H9 (cell line): Measurements from ENCODE around the gene NPFF. TPM values are rescaled to one million over a fixed set of nuclear protein-coding genes. Genes with fewer than 3 reads are reported as not detected.

Experiments
- DNase-seq: peaks from one replicate; pipeline ENCODE4 v3.0.0-alpha.2; 2017
- H2AFZ ChIP-seq: one replicate; pipeline ENCODE4 v1.6.1; 2013; ENCODE audit warnings: mild to moderate bottlenecking, low read length, control low read depth, moderate library complexity
- H2AK5ac ChIP-seq: 2 replicates; pipeline ENCODE4 v1.6.1; 2013; ENCODE audit warnings: low read length, control low read depth, mixed read lengths; ENCODE audit not compliant: insufficient read length
- H2BK120ac ChIP-seq: one replicate; pipeline ENCODE4 v1.6.1; 2013; ENCODE audit warnings: low read depth, mild to moderate bottlenecking, low read length, control low read depth, inconsistent platforms; ENCODE audit not compliant: poor library complexity, severe bottlenecking
- H2BK12ac ChIP-seq: 2 replicates; pipeline ENCODE4 v1.6.1; 2013; ENCODE audit warnings: low read length, control low read depth, mixed read lengths, low read depth; ENCODE audit not compliant: insufficient read length
- H2BK15ac ChIP-seq: 2 replicates; pipeline ENCODE4 v1.6.1; 2013; ENCODE audit warnings: low read depth, low read length, control low read depth
- H2BK20ac ChIP-seq: one replicate; pipeline ENCODE4 v1.6.1; 2013; ENCODE audit warnings: low read depth, mild to moderate bottlenecking, low read length, control low read depth, inconsistent platforms; ENCODE audit not compliant: poor library complexity, severe bottlenecking
- H2BK5ac ChIP-seq: 2 replicates; pipeline ENCODE4 v1.6.1; 2013; ENCODE audit warnings: low read length, control low read depth, mixed read lengths; ENCODE audit not compliant: insufficient read length
- H3K14ac ChIP-seq: 2 replicates; pipeline ENCODE4 v1.6.1; 2013; ENCODE audit warnings: low read length, control low read depth; ENCODE audit not compliant: insufficient read depth
- H3K18ac ChIP-seq: 2 replicates; pipeline ENCODE4 v1.6.1; 2013; ENCODE audit warnings: low read depth, mild to moderate bottlenecking, mixed read lengths, low read length, control low read depth; ENCODE audit not compliant: insufficient read length
- H3K23ac ChIP-seq: 2 replicates; pipeline ENCODE4 v1.6.1; 2013; ENCODE audit warnings: low read length, control low read depth, mixed read lengths, low read depth; ENCODE audit not compliant: insufficient read length
- H3K23me2 ChIP-seq: 2 replicates; pipeline ENCODE4 v1.6.1; 2013; ENCODE audit warnings: low read depth, mild to moderate bottlenecking, mixed read lengths, low read length, control low read depth; ENCODE audit not compliant: insufficient read length, poor library complexity, severe bottlenecking
- H3K27ac ChIP-seq: 2 replicates; pipeline ENCODE4 v1.5.1; 2013; ENCODE audit warnings: low read length, control low read depth, mixed read lengths, low read depth; ENCODE audit not compliant: insufficient read length
- H3K27me3 ChIP-seq: 2 replicates; pipeline ENCODE4 v1.6.1; 2013; ENCODE audit warnings: low read length, control low read depth, inconsistent platforms; ENCODE audit not compliant: insufficient read depth
- H3K4ac ChIP-seq: 2 replicates; pipeline ENCODE4 v1.6.1; 2013; ENCODE audit warnings: low read depth, mild to moderate bottlenecking, control low read depth, inconsistent platforms, low read length, moderate library complexity
- H3K4me1 ChIP-seq: 2 replicates; pipeline ENCODE4 v1.6.1; 2013; ENCODE audit warnings: low read length, control low read depth, inconsistent platforms; ENCODE audit not compliant: insufficient read depth
- H3K4me2 ChIP-seq: 2 replicates; pipeline ENCODE4 v1.6.1; 2013; ENCODE audit warnings: low read length, control low read depth, mixed read lengths; ENCODE audit not compliant: insufficient read length, insufficient read depth
- H3K56ac ChIP-seq: 2 replicates; pipeline ENCODE4 v1.6.1; 2013; ENCODE audit warnings: low read depth, mild to moderate bottlenecking, mixed read lengths, low read length, control low read depth; ENCODE audit not compliant: insufficient read length
- H3K79me1 ChIP-seq: 2 replicates; pipeline ENCODE4 v1.6.1; 2013; ENCODE audit warnings: low read depth, mild to moderate bottlenecking, moderate library complexity, low read length, control low read depth, inconsistent platforms; ENCODE audit not compliant: insufficient read depth, poor library complexity, severe bottlenecking
- H3K79me2 ChIP-seq: 2 replicates; pipeline ENCODE4 v1.6.1; 2013; ENCODE audit warnings: low read length, control low read depth, inconsistent platforms; ENCODE audit not compliant: insufficient read depth
- H3K9ac ChIP-seq: 2 replicates; pipeline ENCODE4 v1.6.1; 2013; ENCODE audit warnings: low read length, control low read depth, mixed read lengths; ENCODE audit not compliant: insufficient read length; ENCODE audit errors: extremely low read depth
- H3K9me3 ChIP-seq: one replicate; pipeline ENCODE4 v1.6.1; 2013; ENCODE audit warnings: low read depth, low read length, inconsistent platforms; ENCODE audit not compliant: control insufficient read depth
- H3T11ph ChIP-seq: one replicate; pipeline ENCODE4 v1.6.1; 2013; ENCODE audit warnings: mild to moderate bottlenecking, low read length, control low read depth, inconsistent platforms
- H4K20me1 ChIP-seq: one replicate; pipeline ENCODE4 v1.6.1; 2013; ENCODE audit not compliant: control insufficient read depth, insufficient read length, insufficient read depth
- H4K5ac ChIP-seq: 2 replicates; pipeline ENCODE4 v1.6.1; 2013; ENCODE audit warnings: low read depth, mild to moderate bottlenecking, mixed read lengths, low read length, control low read depth; ENCODE audit not compliant: insufficient read length
- H4K8ac ChIP-seq: replicated peaks from 2 replicates; pipeline ENCODE4 v1.6.1; 2013; ENCODE audit warnings: low read length, control low read depth, mixed read lengths, low read depth; ENCODE audit not compliant: insufficient read length
- H4K91ac ChIP-seq: 2 replicates; pipeline ENCODE4 v1.6.1; 2013; ENCODE audit warnings: low read depth, mild to moderate bottlenecking, moderate library complexity, mixed read lengths, low read length, control low read depth; ENCODE audit not compliant: insufficient read length
- H3K27ac Mint-ChIP-seq, 3 experiments: 2 replicates in 2 of 3; 3 replicates in 1 of 3; pipeline ENCODE4 v1.8.0; 2020 to 2021; ENCODE audit warnings: mixed read lengths in 3 of 3, mild to moderate bottlenecking in 1 of 3, moderate library complexity in 1 of 3
- H3K27me3 Mint-ChIP-seq: 2 replicates; pipeline ENCODE4 v1.8.0; 2021; ENCODE audit warnings: low read depth, mild to moderate bottlenecking, moderate library complexity, mixed read lengths
- H3K36me3 Mint-ChIP-seq, 3 experiments: 2 replicates in 2 of 3; 3 replicates in 1 of 3; pipeline ENCODE4 v1.8.0; 2020 to 2021; ENCODE audit warnings: low read depth in 3 of 3, mixed read lengths in 3 of 3; ENCODE audit not compliant: insufficient read depth in 1 of 3
- H3K4me1 Mint-ChIP-seq, 2 experiments: 2 replicates each; pipeline ENCODE4 v1.8.0; 2020; ENCODE audit warnings: mixed read lengths in 2 of 2
- H3K4me3 Mint-ChIP-seq, 2 experiments: 2 replicates in 1 of 2; 3 replicates in 1 of 2; pipeline ENCODE4 v1.8.0; 2020 to 2021; ENCODE audit warnings: mild to moderate bottlenecking in 2 of 2, mixed read lengths in 2 of 2, moderate library complexity in 1 of 2
- H3K9me3 Mint-ChIP-seq, 2 experiments: 2 replicates in 1 of 2; 3 replicates in 1 of 2; pipeline ENCODE4 v1.8.0; 2020; ENCODE audit warnings: mild to moderate bottlenecking in 2 of 2, mixed read lengths in 2 of 2, moderate library complexity in 1 of 2
- WGBS: extraction: QIAGEN DNeasy Blood & Tissue Kit; methylation state at CpG from one replicate; pipeline ENCODE4 v1.1.7; 2013; ENCODE audit warnings: missing lambda C conversion rate, low lambda C conversion rate, mixed read lengths; ENCODE audit not compliant: insufficient read length; ENCODE audit errors: extremely low coverage; 5-methylcytosine and 5-hydroxymethylcytosine counted together
- total RNA-seq: library from RNA; stranded (reverse); gene quantifications from 2 replicates; pipeline ENCODE4 v1.2.1, GENCODE V29; 2021
- TF ChIP-seq, protein P1 (sequence below): fragments of 200-600 bp; sonication (generic); conservative IDR thresholded peaks from 3 replicates; pipeline ENCODE4 v1.8.0; 2021; ENCODE audit warnings: antibody characterized with exemption, mild to moderate bottlenecking

NPFF gene
- total RNA-seq, 1 experiment from 2014 or later = not detected

DNA sequence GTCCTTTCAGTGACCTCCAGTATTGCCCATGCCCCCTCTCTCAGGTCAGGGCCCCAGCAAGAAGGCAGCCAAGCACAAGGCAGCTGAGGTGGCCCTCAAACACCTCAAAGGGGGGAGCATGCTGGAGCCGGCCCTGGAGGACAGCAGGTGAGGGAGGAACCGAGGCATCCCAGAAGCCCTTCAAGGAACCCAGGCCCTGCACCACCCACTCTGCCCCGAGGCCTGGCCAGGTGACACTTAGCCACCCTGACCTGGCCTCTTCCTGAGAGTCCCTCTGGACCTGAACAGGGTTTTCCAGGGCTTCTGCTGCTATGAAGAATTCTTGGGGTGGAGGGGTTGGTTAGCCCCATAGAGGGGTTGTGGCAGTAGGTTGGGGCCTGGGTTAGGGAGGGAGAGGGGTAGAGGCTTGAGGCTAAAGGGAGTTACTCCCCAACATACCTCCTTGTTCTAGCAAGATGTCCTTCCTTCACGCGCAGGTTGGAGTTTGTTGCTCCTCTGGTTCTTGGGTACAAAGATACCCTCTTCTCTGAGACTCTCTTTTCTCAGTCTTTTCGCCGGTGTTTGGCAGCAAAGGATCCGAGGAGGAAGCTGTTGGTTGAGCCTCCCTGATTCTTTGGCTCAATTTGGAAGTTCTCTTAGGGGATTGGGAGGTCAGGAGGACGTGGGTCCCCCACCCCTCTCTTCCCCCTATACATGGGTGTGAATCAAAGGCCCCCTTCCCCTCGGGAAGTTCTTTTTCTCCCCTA, 4.1 kb downstream of the NPFF start:
- Histone ChIP-seq H3K23ac (no peak overlapping the region), H4K91ac (no peak overlapping the region), H3K23me2 (peaks cover 20% of the 10 kb centered on the region), H3K4ac (no peak overlapping the region), H3K27me3 (no peaks in the 10 kb centered on the region), H3K9ac (no peak overlapping the region), H2BK120ac (no peak overlapping the region), H3K4me1 (peaks cover 5% of the 10 kb centered on the region; the same call in 1 of the 2 replicates), H3K9me3 (no peaks in the 10 kb centered on the region), H2BK15ac (no peak overlapping the region), H2AFZ (no peak overlapping the region), H3K79me2 (no peaks in the 10 kb centered on the region; the same call in 1 of the 2 replicates), H3K56ac (no peak overlapping the region), H3K79me1 (peaks cover 5% of the 10 kb centered on the region), H2BK5ac (no peak overlapping the region), H4K8ac (no peak overlapping the region), H3K27ac (no peak overlapping the region), H3K18ac (no peak overlapping the region), H3K14ac (no peak overlapping the region), H4K20me1 (no peaks in the 10 kb centered on the region), H3T11ph (no peak overlapping the region), H2BK12ac (no peak overlapping the region), H2BK20ac (no peak overlapping the region), H2AK5ac (no peak overlapping the region), H3K4me2 (no peak overlapping the region), H4K5ac (no peak overlapping the region)
- no peak overlapping the region; a peak in 1 of 7 replicates for H3K27ac Mint-ChIP-seq
- H3K27me3 Mint-ChIP-seq = no peaks in the 10 kb centered on the region
- no peaks in the 10 kb centered on the region for H3K9me3 Mint-ChIP-seq
- peaks cover 19 to 36% (median 29%) of the 10 kb centered on the region in 3 experiments for H3K36me3 Mint-ChIP-seq
- H3K4me1 Mint-ChIP-seq = peaks cover 19 to 32% of the 10 kb centered on the region in 2 experiments
- DNase-seq = no peak
- TF ChIP-seq, protein P1, sequence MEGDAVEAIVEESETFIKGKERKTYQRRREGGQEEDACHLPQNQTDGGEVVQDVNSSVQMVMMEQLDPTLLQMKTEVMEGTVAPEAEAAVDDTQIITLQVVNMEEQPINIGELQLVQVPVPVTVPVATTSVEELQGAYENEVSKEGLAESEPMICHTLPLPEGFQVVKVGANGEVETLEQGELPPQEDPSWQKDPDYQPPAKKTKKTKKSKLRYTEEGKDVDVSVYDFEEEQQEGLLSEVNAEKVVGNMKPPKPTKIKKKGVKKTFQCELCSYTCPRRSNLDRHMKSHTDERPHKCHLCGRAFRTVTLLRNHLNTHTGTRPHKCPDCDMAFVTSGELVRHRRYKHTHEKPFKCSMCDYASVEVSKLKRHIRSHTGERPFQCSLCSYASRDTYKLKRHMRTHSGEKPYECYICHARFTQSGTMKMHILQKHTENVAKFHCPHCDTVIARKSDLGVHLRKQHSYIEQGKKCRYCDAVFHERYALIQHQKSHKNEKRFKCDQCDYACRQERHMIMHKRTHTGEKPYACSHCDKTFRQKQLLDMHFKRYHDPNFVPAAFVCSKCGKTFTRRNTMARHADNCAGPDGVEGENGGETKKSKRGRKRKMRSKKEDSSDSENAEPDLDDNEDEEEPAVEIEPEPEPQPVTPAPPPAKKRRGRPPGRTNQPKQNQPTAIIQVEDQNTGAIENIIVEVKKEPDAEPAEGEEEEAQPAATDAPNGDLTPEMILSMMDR = no peak
- no CpG with 5 or more reads among the region's 10 CpGs for WGBS
- H3K4me3 Mint-ChIP-seq = peak overlapping the region; percentile 16 to 30; a peak in 2 of 5 replicates
